Measurements from ENCODE around the gene SLC25A10.

The SLC25A10 gene

GRCh38 chr17:81711814-81712467 is at the start of gene SLC25A10:
Gene SLC25A10, plus strand, starts transcription at chr17:81712284. Its CDS starts 143 bp downstream, at chr17:81712427.
- H3K4me3 ChIP-seq (ENCODE audit: low read depth, low read length): peak within 1 kb of the TSS; percentile 98
- DNase-seq (ENCODE audit: low read depth): peak; percentile 78
- no peak for TF ChIP-seq CTCF (IDR thresholded peaks at IDR 0.05; ENCODE audit: control insufficient read depth, extremely low read depth, insufficient read depth)

- DNase-seq (ENCODE audit: low read depth): no peak
- no peak overlapping the region for H3K4me3 ChIP-seq (ENCODE audit: low read depth, low read length)
- no peak for TF ChIP-seq CTCF (IDR thresholded peaks at IDR 0.05; ENCODE audit: control insufficient read depth, extremely low read depth, insufficient read depth)
Measured at GRCh38 chr17:81664051-81664470, 48.0 kb upstream of the SLC25A10 start.

- peak overlapping the region; percentile 99 for H3K4me3 ChIP-seq (ENCODE audit: low read depth, low read length)
- DNase-seq (ENCODE audit: low read depth): no peak
- TF ChIP-seq CTCF (IDR thresholded peaks at IDR 0.05; ENCODE audit: control insufficient read depth, extremely low read depth, insufficient read depth): no peak
Measured at GRCh38 chr17:81665205-81666091, 46.6 kb upstream of the SLC25A10 start.

GRCh38 chr17:81666092-81666341 is 46.1 kb upstream of the SLC25A10 start:
- no peak for DNase-seq (ENCODE audit: low read depth)
- peak overlapping the region; percentile 99 for H3K4me3 ChIP-seq (ENCODE audit: low read depth, low read length)
- no peak for TF ChIP-seq CTCF (IDR thresholded peaks at IDR 0.05; ENCODE audit: control insufficient read depth, extremely low read depth, insufficient read depth)

GRCh38 chr17:81666342-81667191 is 45.5 kb upstream of the SLC25A10 start, which contains the start of the genes CCDC137 and OXLD1:
Gene CCDC137, plus strand, starts transcription at chr17:81666737. Its CDS starts 30 bp downstream, at chr17:81666767.
Gene OXLD1, minus strand, starts transcription at chr17:81666605. Its CDS starts 28 bp downstream, at chr17:81666577.
- H3K4me3 ChIP-seq (ENCODE audit: low read depth, low read length): peak within 1 kb of the TSS; percentile 99
- TF ChIP-seq CTCF (IDR thresholded peaks at IDR 0.05; ENCODE audit: control insufficient read depth, extremely low read depth, insufficient read depth): no peak
- DNase-seq (ENCODE audit: low read depth): peak; percentile 80

GRCh38 chr17:81667754-81668153 is 44.3 kb upstream of the SLC25A10 start:
- DNase-seq (ENCODE audit: low read depth): no peak
- TF ChIP-seq CTCF (IDR thresholded peaks at IDR 0.05; ENCODE audit: control insufficient read depth, extremely low read depth, insufficient read depth): 0 out of 2 replicates have a peak, but pooled peaks have one; percentile 5
- H3K4me3 ChIP-seq (ENCODE audit: low read depth, low read length): peak overlapping the region; percentile 99
